ENCODE measurements around the gene C4A.

The C4A gene

DNA sequence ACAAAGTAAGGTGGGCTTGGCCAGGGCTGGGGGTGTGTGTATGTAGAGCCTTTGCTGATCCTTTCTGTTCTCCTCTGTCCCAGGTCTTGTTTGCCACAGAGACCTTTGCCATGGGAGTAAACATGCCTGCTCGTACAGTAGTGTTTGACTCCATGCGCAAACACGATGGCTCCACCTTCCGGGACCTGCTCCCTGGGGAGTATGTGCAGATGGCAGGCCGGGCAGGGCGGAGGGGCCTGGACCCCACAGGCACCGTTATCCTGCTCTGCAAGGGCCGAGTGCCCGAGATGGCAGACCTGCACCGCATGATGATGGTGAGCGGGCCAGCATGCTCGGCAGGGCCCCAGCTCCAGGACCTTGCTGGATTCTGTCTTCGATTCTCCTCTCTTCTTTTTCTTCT, 16.2 kb upstream of the C4A start:
- no peak for ATAC-seq
- TF ChIP-seq OSR1 (CRISPR knock-in tag; IDR thresholded peaks at IDR 0.05) (no peak), SNAI2 (CRISPR knock-in tag; IDR thresholded peaks at IDR 0.05) (no peak), ZNF70 (CRISPR knock-in tag; IDR thresholded peaks at IDR 0.05) (no peak), ZC3H10 (CRISPR knock-in tag; IDR thresholded peaks at IDR 0.05) (no peak)

DNA sequence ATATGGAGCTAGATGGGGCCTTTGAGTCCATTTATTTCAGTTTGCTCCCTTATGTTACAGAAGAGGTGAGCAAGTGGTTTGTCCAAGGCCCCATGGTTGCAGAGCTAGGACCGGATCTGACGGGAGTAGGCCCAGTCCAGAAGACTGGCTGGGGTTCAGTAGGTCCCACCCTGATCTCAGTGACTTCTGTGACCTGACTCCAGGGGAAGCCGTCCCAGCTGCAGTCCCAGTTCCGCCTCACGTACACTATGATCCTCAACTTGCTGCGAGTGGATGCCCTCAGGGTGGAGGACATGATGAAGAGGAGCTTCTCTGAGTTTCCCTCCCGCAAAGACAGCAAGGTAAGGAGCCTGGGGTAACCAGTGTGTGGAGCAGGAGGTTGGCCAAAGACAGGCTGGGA, 15.4 kb upstream of the C4A start:
- ATAC-seq, result no peak

DNA sequence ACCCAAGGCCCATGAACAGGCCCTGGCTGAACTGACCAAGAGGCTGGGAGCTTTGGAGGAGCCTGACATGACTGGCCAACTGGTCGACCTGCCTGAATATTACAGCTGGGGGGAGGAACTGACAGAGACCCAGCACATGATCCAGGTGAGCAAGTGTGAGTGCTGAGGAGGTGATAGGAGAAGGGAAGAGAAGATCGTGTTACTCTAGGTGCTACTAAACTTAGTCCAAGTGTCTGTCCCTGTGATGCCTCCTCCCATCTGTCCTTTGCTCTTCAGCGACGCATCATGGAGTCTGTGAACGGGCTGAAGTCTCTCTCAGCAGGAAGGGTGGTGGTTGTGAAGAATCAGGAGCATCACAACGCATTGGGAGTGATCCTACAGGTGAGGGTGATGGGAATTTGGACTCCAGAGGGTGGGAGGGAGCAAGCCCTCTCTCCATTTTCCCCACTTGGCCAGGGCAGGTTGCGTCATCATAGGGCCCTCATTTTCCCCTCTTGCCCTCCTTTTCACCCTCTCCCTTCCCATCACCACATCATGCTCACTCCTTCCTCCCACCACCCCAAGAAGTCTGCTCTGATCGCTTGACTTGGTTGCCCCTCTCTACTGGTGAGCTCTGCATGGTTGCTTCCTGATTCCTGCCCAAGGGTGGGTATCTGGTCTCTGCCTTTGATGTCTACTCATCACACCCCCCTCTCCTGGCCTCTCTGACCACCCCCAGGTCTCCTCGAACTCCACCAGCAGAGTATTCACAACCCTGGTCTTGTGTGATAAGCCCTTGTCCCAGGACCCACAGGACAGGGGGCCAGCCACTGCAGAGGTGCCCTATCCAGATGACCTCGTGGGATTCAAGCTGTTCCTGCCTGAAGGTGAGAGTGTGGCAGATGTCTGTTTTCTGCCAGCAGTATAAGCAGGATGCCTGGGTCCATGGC, 14.6 kb upstream of the C4A start:
- TF ChIP-seq ZNF70 (CRISPR knock-in tag; IDR thresholded peaks at IDR 0.05) (no peak), ZNF8 (CRISPR knock-in tag; IDR thresholded peaks at IDR 0.05) (no peak), PPARA (CRISPR knock-in tag; IDR thresholded peaks at IDR 0.05; ENCODE audit: borderline replicate concordance) (no peak), OSR1 (CRISPR knock-in tag; IDR thresholded peaks at IDR 0.05) (no peak), ISL1 (CRISPR knock-in tag; IDR thresholded peaks at IDR 0.05) (no peak), GLIS3 (CRISPR knock-in tag; IDR thresholded peaks at IDR 0.05) (no peak), RARB (CRISPR knock-in tag; IDR thresholded peaks at IDR 0.05) (no peak), BACH2 (CRISPR knock-in tag; IDR thresholded peaks at IDR 0.05; ENCODE audit: borderline replicate concordance) (no peak), ZFP3 (CRISPR knock-in tag; IDR thresholded peaks at IDR 0.05) (no peak)
- TF ChIP-seq, protein P1, sequence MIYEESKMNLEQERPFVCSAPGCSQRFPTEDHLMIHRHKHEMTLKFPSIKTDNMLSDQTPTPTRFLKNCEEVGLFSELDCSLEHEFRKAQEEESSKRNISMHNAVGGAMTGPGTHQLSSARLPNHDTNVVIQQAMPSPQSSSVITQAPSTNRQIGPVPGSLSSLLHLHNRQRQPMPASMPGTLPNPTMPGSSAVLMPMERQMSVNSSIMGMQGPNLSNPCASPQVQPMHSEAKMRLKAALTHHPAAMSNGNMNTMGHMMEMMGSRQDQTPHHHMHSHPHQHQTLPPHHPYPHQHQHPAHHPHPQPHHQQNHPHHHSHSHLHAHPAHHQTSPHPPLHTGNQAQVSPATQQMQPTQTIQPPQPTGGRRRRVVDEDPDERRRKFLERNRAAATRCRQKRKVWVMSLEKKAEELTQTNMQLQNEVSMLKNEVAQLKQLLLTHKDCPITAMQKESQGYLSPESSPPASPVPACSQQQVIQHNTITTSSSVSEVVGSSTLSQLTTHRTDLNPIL (CRISPR knock-in tag; IDR thresholded peaks at IDR 0.05; ENCODE audit: low read depth), result no peak
- ATAC-seq, result no peak

More for the DNA sequence above, 15.4 kb upstream of the C4A start:
- TF ChIP-seq ZC3H10 (CRISPR knock-in tag; IDR thresholded peaks at IDR 0.05), result no peak
- TF ChIP-seq ISL1 (CRISPR knock-in tag; IDR thresholded peaks at IDR 0.05), result no peak
- TF ChIP-seq OSR1 (CRISPR knock-in tag; IDR thresholded peaks at IDR 0.05), result no peak
- TF ChIP-seq ESRRG (CRISPR knock-in tag; IDR thresholded peaks at IDR 0.05), result no peak
- no peak for TF ChIP-seq ZFP30 (CRISPR knock-in tag; IDR thresholded peaks at IDR 0.05)
- no peak for TF ChIP-seq CSDC2 (CRISPR knock-in tag; IDR thresholded peaks at IDR 0.05)
- no peak for TF ChIP-seq TOX (CRISPR knock-in tag; IDR thresholded peaks at IDR 0.05; ENCODE audit: borderline replicate concordance)
- TF ChIP-seq PPARA (CRISPR knock-in tag; IDR thresholded peaks at IDR 0.05; ENCODE audit: borderline replicate concordance), result no peak
- no peak for TF ChIP-seq ARNTL (CRISPR knock-in tag; IDR thresholded peaks at IDR 0.05; ENCODE audit: borderline replicate concordance, low read depth)
- TF ChIP-seq, protein P1 (CRISPR knock-in tag; IDR thresholded peaks at IDR 0.05; ENCODE audit: low read depth), result no peak
- TF ChIP-seq, protein P2, sequence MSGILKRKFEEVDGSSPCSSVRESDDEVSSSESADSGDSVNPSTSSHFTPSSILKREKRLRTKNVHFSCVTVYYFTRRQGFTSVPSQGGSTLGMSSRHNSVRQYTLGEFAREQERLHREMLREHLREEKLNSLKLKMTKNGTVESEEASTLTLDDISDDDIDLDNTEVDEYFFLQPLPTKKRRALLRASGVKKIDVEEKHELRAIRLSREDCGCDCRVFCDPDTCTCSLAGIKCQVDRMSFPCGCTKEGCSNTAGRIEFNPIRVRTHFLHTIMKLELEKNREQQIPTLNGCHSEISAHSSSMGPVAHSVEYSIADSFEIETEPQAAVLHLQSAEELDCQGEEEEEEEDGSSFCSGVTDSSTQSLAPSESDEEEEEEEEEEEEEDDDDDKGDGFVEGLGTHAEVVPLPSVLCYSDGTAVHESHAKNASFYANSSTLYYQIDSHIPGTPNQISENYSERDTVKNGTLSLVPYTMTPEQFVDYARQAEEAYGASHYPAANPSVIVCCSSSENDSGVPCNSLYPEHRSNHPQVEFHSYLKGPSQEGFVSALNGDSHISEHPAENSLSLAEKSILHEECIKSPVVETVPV (CRISPR knock-in tag; IDR thresholded peaks at IDR 0.05), result no peak
- TF ChIP-seq, protein P3, sequence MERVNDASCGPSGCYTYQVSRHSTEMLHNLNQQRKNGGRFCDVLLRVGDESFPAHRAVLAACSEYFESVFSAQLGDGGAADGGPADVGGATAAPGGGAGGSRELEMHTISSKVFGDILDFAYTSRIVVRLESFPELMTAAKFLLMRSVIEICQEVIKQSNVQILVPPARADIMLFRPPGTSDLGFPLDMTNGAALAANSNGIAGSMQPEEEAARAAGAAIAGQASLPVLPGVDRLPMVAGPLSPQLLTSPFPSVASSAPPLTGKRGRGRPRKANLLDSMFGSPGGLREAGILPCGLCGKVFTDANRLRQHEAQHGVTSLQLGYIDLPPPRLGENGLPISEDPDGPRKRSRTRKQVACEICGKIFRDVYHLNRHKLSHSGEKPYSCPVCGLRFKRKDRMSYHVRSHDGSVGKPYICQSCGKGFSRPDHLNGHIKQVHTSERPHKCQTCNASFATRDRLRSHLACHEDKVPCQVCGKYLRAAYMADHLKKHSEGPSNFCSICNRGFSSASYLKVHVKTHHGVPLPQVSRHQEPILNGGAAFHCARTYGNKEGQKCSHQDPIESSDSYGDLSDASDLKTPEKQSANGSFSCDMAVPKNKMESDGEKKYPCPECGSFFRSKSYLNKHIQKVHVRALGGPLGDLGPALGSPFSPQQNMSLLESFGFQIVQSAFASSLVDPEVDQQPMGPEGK (CRISPR knock-in tag; IDR thresholded peaks at IDR 0.05; ENCODE audit: borderline replicate concordance), result no peak
- no peak for TF ChIP-seq ZNF70 (CRISPR knock-in tag; IDR thresholded peaks at IDR 0.05)
- no peak for TF ChIP-seq ZNF8 (CRISPR knock-in tag; IDR thresholded peaks at IDR 0.05)
- TF ChIP-seq ZFP3 (CRISPR knock-in tag; IDR thresholded peaks at IDR 0.05), result no peak
- TF ChIP-seq, protein P4, sequence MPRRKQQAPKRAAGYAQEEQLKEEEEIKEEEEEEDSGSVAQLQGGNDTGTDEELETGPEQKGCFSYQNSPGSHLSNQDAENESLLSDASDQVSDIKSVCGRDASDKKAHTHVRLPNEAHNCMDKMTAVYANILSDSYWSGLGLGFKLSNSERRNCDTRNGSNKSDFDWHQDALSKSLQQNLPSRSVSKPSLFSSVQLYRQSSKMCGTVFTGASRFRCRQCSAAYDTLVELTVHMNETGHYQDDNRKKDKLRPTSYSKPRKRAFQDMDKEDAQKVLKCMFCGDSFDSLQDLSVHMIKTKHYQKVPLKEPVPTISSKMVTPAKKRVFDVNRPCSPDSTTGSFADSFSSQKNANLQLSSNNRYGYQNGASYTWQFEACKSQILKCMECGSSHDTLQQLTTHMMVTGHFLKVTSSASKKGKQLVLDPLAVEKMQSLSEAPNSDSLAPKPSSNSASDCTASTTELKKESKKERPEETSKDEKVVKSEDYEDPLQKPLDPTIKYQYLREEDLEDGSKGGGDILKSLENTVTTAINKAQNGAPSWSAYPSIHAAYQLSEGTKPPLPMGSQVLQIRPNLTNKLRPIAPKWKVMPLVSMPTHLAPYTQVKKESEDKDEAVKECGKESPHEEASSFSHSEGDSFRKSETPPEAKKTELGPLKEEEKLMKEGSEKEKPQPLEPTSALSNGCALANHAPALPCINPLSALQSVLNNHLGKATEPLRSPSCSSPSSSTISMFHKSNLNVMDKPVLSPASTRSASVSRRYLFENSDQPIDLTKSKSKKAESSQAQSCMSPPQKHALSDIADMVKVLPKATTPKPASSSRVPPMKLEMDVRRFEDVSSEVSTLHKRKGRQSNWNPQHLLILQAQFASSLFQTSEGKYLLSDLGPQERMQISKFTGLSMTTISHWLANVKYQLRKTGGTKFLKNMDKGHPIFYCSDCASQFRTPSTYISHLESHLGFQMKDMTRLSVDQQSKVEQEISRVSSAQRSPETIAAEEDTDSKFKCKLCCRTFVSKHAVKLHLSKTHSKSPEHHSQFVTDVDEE (CRISPR knock-in tag; IDR thresholded peaks at IDR 0.05), result no peak
- TF ChIP-seq SNAI2 (CRISPR knock-in tag; IDR thresholded peaks at IDR 0.05), result no peak
- no peak for TF ChIP-seq TCF4 (CRISPR knock-in tag; IDR thresholded peaks at IDR 0.05; ENCODE audit: borderline replicate concordance)
